Thoracic aorta (tissue), 2 donors: Measurements from ENCODE around the gene RPS26. TPM values are rescaled to one million over a fixed set of nuclear protein-coding genes. Genes with fewer than 3 reads are reported as not detected.
A peak's percentile ranks its signal among the peaks of the same experiment; 100 is the strongest.
"Not testable (repeated sequence)": the region's sequence is repeated elsewhere in the genome, so short reads cannot be mapped to it uniquely, and the experiment has no call there.

Experiments
- ATAC-seq: fragments of 150-250 bp; one replicate; pipeline ENCODE4 v1.8.0; 2017; ENCODE audit warnings: low read depth; ENCODE audit not compliant: insufficient number of reproducible peaks, low FRiP score
- DNase-seq: peaks from one replicate; pipeline ENCODE4 v3.0.0-alpha.2; 2020; ENCODE audit warnings: low spot score
- H3K27ac ChIP-seq, 2 donors: fragments of 200-600 bp; sonication (generic); 1 replicate in 1 of 2; 2 replicates in 1 of 2; pipeline ENCODE4 v1.5.1; 2016; ENCODE audit warnings: mild to moderate bottlenecking in 2 of 2, moderate library complexity in 2 of 2
- H3K27me3 ChIP-seq: fragments of 200-600 bp; sonication (generic); replicated peaks from 2 replicates; pipeline ENCODE4 v1.6.0; 2016; ENCODE audit warnings: mild to moderate bottlenecking; ENCODE audit not compliant: insufficient read depth
- H3K36me3 ChIP-seq: fragments of 200-600 bp; sonication (generic); one replicate; pipeline ENCODE4 v1.5.1; 2016
- H3K4me1 ChIP-seq, 2 donors: fragments of 200-600 bp; sonication (generic); 1 replicate in 1 of 2; 2 replicates in 1 of 2; pipeline versions ENCODE4 v1.5.1 to v1.6.0; 2016; ENCODE audit warnings: low read depth in 2 of 2, mild to moderate bottlenecking in 1 of 2; ENCODE audit not compliant: control insufficient read depth in 1 of 2
- H3K4me3 ChIP-seq: fragments of 200-600 bp; sonication (generic); 2 replicates; pipeline ENCODE4 v1.5.1; 2016; ENCODE audit warnings: mild to moderate bottlenecking
- H3K9me3 ChIP-seq: fragments of 200-600 bp; sonication (generic); 2 replicates; pipeline ENCODE4 v1.5.1; 2016
- total RNA-seq, 2 donors: library from RNA; depleted of rRNA; stranded (reverse); fragments of >200 nt; gene quantifications; one replicate each; pipeline versions ENCODE4 v1.1.0 to v1.2.3, GENCODE V29; 2016
- TF ChIP-seq, protein P1 (sequence below): fragments of 200-600 bp; sonication (generic); IDR thresholded peaks from one replicate; pipeline ENCODE4 v1.5.1; 2019; ENCODE audit warnings: antibody characterized with exemption

Gene RPS26
- total RNA-seq, 2 donors from 2014 or later = 103 to 1,114 TPM

DNA sequence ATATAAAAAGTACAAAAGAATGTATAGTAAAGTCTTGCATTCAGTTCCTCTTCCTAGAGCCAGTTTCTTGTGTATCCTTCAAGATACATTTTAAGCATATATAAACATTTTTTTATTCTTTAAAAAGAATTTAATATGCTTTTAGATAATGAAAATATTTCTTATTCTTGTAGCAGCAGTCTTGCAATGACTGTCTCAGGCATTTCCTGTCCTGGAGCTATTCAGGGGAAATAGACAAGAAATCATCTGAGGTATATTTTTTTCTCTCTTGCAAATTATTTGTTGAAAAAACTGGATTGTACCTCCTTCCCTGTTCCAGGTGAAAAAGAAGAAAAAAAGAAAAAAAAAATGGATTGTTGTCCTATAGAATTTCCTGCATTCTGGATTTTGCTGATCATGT, 21.3 kb downstream of the RPS26 start:
- ATAC-seq (no peak), DNase-seq (no peak)
- no peaks in the 10 kb centered on the region for H3K9me3 ChIP-seq
- no peaks in the 10 kb centered on the region for H3K27me3 ChIP-seq
- no peaks in the 10 kb centered on the region for H3K36me3 ChIP-seq
- H3K4me1 ChIP-seq = no peaks in the 10 kb centered on the region
- TF ChIP-seq, protein P1, sequence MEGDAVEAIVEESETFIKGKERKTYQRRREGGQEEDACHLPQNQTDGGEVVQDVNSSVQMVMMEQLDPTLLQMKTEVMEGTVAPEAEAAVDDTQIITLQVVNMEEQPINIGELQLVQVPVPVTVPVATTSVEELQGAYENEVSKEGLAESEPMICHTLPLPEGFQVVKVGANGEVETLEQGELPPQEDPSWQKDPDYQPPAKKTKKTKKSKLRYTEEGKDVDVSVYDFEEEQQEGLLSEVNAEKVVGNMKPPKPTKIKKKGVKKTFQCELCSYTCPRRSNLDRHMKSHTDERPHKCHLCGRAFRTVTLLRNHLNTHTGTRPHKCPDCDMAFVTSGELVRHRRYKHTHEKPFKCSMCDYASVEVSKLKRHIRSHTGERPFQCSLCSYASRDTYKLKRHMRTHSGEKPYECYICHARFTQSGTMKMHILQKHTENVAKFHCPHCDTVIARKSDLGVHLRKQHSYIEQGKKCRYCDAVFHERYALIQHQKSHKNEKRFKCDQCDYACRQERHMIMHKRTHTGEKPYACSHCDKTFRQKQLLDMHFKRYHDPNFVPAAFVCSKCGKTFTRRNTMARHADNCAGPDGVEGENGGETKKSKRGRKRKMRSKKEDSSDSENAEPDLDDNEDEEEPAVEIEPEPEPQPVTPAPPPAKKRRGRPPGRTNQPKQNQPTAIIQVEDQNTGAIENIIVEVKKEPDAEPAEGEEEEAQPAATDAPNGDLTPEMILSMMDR = no peak
- H3K4me3 ChIP-seq = no peak overlapping the region
- H3K27ac ChIP-seq = no peak overlapping the region

DNA sequence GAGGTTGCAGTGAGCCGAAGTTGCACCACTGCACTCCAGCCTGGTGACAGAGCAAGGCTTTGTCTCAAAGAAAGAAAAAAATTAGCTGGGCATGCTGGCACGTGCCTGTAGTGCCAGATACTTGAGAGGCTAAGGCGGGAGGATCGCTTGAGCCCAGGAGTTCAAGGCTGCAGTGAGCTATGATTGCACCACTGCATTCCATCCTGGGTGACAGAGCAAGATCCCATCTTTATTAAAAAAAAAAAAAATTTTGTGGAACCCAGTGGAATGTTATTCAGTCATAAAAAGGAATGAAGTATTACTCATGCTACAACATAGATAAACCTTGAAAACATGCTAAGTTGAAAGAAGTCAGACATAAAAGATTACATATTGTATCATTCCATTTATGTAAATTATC, 29.9 kb downstream of the RPS26 start:
- no peak overlapping the region for H3K27ac ChIP-seq

DNA sequence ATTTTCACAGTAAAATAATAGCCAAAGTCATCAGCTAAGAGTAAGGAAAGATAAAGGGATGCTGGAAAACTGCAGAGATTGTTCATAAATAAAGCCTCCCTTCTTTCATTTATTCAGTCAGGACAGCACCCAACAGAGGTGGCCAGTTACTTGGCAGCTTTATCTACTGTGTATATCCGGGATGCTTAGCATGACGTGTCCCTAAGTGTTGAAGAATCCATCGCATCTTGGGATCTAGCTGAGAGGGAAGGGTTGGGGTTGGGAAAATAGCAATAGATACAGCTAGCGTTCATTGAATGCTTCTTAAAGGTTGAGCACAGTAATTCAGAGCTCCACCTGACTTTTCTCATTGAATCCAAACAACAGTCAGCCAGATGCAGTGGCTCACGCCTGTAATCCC, 32.7 kb downstream of the RPS26 start:
- no peaks in the 10 kb centered on the region for H3K27me3 ChIP-seq
- ATAC-seq (no peak), DNase-seq (no peak)
- H3K4me3 ChIP-seq = no peak overlapping the region
- no peaks in the 10 kb centered on the region for H3K9me3 ChIP-seq
- H3K4me1 ChIP-seq = peaks cover 0 to 9% of the 10 kb centered on the region in 2 donors
- TF ChIP-seq, protein P1 = no peak
- H3K36me3 ChIP-seq = no peaks in the 10 kb centered on the region
- no peak overlapping the region for H3K27ac ChIP-seq

More for the DNA sequence above, 29.9 kb downstream of the RPS26 start:
- no peaks in the 10 kb centered on the region for H3K9me3 ChIP-seq
- no peaks in the 10 kb centered on the region for H3K4me1 ChIP-seq
- H3K36me3 ChIP-seq = no peaks in the 10 kb centered on the region
- DNase-seq = no peak
- no peak for ATAC-seq
- H3K4me3 ChIP-seq = no peak overlapping the region
- TF ChIP-seq, protein P1 = no peak
- H3K27me3 ChIP-seq = no peaks in the 10 kb centered on the region

GRCh38 chr12:56077966-56078365, 36.2 kb downstream of the RPS26 start:
- H3K27me3 ChIP-seq, ATAC-seq, H3K27ac ChIP-seq, H3K36me3 ChIP-seq, DNase-seq, H3K9me3 ChIP-seq, H3K4me3 ChIP-seq: not testable (repeated sequence)
- H3K4me1 ChIP-seq = peaks cover 5 to 21% of the 10 kb centered on the region in 2 donors

DNA sequence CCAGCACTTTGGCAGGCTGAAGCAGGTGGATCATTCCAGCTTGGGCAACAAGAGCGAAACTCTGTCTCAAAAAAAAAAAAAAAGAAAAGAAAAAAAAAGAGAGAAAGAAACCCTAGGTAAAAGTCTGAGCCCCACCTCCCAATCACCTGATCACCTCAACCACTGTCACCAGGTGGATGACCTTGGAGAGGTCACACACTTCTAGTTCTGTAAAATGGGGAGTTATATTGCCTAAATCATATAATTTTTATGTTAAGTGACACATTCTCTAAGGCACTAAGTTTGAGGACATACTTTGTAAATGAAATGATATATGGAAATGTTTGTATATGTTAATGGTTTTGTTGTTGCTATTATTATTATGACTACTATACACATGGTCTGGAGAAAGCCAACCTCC, 36.7 kb downstream of the RPS26 start:
- Histone ChIP-seq H3K4me3 (peak overlapping the region; percentile 79), H3K4me1 (peaks cover 5 to 21% of the 10 kb centered on the region in 2 donors), H3K36me3 (no peaks in the 10 kb centered on the region), H3K27ac (peak overlapping the region in 1 of 2 donors; percentile 71), H3K9me3 (no peaks in the 10 kb centered on the region), H3K27me3 (no peaks in the 10 kb centered on the region)
- ATAC-seq (no peak), DNase-seq (no peak)
- TF ChIP-seq, protein P1 = no peak
